GM21390 (cell line): ENCODE measurements around the gene NIFK.
"Not testable (repeated sequence)": the region's sequence is repeated elsewhere in the genome, so short reads cannot be mapped to it uniquely, and the experiment has no call there.

Source experiments
- ATAC-seq: cut with Tn5 transposase; IDR thresholded peaks from one replicate; pipeline ENCODE4 v1.9.1; 2021; ENCODE audit not compliant: unreplicated experiment

The NIFK gene

DNA sequence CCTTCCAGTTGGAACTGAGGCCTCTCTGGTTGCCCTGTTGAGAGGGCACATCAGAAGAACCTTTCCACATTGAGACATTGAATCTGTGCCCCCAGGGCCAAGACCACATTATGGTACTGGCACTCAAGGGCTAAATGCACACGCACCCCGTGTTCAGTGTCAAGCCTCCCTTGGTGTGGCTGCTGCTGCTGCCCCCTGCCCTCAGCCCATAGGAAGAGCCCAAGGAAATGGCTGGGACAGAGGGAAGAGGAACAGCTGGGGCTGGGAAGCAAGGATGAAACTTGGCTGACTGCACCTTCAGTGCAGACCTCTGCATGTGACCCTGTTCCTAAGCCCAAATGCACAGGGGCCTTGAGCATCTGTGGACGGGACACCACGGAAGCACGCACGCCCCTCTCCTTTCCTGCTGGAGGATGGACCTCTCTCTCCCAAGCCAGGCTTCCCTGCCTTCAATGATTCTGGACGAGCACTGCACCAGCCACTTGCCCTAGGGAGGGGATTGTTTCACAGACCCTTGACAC lies 40.2 kb downstream of the NIFK start:
- ATAC-seq = no peak

GRCh38 chr2:121695171-121695451 lies 41.6 kb downstream of the NIFK start:
- no peak for ATAC-seq

DNA sequence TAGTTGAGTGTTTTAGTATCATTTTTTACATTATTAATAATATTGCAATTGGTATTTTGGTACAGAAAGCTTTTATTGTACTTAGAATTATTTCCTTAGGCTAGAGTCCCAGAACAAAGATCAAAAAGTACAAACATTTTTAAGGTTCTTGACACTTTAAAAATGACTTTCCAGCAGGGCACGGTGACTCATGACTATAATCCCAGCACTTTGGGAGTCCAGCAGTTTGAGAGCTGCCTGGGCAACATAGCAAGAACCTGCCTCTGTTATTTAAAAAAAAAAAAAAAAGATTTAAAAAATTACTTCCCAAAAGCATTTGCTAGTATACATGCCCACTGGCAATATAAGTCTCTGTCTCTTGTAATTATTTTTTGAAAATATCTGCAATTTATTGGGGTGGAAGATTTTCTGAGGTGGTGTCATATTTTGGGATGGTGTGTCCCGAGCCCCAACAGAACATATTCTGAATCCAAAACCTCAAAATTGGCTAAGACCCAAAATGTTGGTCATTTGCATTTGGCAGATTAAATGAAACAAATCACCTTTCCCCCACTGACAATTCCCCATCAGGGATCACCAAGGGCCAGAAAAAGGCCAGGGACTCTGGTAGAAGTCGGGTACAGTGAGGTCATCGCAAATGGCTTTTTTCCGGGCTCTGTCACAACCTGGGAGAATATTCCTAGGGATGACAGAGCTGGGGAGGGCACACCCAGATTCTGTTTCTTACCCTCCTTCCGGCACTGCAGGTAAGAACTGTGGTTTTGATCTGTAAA lies 42.1 kb downstream of the NIFK start:
- no peak for ATAC-seq

DNA sequence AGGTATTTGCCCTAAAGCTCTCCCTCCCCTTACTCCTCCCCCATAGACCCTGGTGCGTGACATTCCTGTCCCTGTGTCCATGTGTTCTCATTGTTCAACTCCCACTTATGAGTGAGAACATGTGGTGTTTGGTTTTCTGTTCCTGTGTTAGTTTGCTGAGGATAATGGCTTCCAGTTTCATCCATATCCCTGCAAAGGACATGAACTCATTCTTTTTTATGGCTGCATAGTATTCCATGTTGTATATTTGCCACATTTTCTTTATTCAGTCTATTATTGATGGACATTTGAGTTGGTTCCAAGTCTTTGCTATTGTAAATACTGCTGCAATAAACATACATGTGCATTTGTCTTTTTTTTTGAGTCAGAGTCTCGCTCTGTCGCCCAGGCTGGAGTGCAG lies 46.1 kb downstream of the NIFK start:
- ATAC-seq = not testable (repeated sequence)

- no peak for ATAC-seq
Measured at GRCh38 chr2:121690095-121690494, 46.6 kb downstream of the NIFK start.

DNA sequence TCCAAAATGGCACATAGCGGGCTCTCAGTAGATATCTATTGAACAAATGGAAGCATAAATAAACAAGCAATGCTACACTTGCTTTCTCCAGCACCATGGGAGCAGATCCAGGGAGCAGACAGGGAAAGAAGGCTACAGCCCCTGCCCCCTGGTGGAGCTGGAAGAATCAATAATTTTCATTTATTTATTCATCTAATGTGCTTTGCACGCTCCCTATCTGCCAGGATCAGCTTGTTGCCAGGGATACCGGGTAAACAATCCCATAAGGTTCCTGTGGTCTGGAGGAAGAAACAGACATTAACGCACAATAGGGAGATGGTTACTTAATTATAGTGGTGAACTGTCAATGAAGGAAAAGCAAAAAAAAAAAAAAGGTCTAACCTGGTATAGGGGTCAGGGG lies 47.3 kb downstream of the NIFK start:
- ATAC-seq = no peak

GRCh38 chr2:121688820-121689219 lies 47.9 kb downstream of the NIFK start:
- no peak for ATAC-seq

- no peak for ATAC-seq
Measured at GRCh38 chr2:121686902-121687301, 49.8 kb downstream of the NIFK start.

GRCh38 chr2:121686218-121686617 lies 50.5 kb downstream of the NIFK start:
- no peak for ATAC-seq

DNA sequence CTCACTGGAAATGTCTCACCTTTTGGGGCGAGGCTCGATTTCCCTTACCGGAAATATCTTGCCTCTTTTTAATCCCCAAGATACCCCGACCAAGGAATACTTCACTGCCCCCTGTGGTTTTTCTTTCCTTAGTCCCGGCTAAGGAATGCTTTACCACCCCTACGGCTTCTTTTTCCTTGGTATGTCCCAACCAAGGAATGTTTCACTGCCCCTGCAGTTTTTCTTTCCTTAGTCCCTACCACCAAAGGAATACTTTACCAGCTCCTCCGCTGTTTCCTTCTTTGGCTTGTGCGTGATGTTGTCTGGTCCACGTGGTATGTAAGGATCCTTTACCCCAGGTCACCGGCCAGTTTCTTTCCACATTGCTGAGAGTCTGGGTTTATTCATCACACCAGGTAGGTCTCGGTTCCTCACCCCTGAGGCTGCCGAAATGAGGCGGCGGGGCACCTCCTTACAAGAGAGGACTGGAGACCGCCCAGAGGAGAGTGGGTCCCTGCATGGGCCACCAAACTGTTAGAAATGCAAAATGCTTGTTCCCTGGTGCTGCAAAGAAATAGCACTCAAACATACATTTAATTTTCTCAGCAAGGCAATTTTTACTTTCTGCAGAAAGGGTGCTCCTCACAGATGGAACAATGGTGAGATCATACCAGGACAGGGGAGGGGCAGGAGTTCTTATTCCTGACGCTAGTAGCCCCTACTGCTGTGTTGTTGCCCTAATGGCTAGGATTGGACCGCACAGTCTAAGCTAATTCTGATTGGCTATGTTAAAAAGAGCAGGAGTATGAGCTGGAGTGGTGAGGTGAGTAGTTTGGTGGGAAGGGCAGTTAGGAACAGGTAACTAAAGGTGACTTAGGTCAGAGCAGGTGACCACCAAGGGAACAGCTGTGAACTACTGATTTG lies 54.0 kb downstream of the NIFK start:
- ATAC-seq = no peak

- ATAC-seq = no peak
Measured at GRCh38 chr2:121677855-121678254, 58.8 kb downstream of the NIFK start.
